IMR-90 (cell line): ENCODE data around the gene WASHC4. TPM values are rescaled to one million over a fixed set of nuclear protein-coding genes. Genes with fewer than 3 reads are reported as not detected.
A peak's percentile ranks its signal among the peaks of the same experiment; 100 is the strongest.

Source experiments
- ATAC-seq: fragments of 200-7000 bp; cut with Tn5 transposase; 2 replicates; pipeline ENCODE4 v1.9.1; 2020; ENCODE audit warnings: low read depth, mild to moderate bottlenecking, moderate library complexity
- BruUV-seq: library from RNA; stranded (reverse); fragments of 400-500 nt; replicated peaks from 2 replicates; lab custom pipeline; 2021; lab: Mats Ljungman, UMichigan
- CTCF ChIA-PET: fragments of 300-600 bp; formaldehyde crosslinking; extraction: SDS; loops from one replicate; lab custom pipeline; 2021; ENCODE audit warnings: antibody characterized with exemption; lab: Yijun Ruan, JAX
- POLR2A ChIA-PET: fragments of 300-600 bp; sonication (Branson Sonifier 250); formaldehyde crosslinking; loops from one replicate; lab custom pipeline; 2022; ENCODE audit warnings: antibody characterized with exemption; ENCODE audit not compliant: unreplicated experiment; lab: Charles Lee
- DNase-seq: peaks from one replicate; pipeline ENCODE4 v3.0.0; 2013
- H2AFZ ChIP-seq: replicated peaks from 2 replicates; pipeline ENCODE3; 2013; ENCODE audit warnings: low read length, mild to moderate bottlenecking; ENCODE audit not compliant: poor library complexity
- H2AK5ac ChIP-seq: 2 replicates; pipeline ENCODE4 v1.6.1; 2013; ENCODE audit warnings: low read depth, low read length, inconsistent platforms
- H2AK9ac ChIP-seq: replicated peaks from 2 replicates; pipeline ENCODE3; 2013; ENCODE audit warnings: mild to moderate bottlenecking, low read depth, low read length, moderate library complexity; ENCODE audit not compliant: poor library complexity
- H2BK120ac ChIP-seq: 2 replicates; pipeline ENCODE4 v1.6.1; 2013; ENCODE audit warnings: low read depth, low read length, inconsistent platforms
- H2BK15ac ChIP-seq: 3 replicates; pipeline ENCODE4 v1.6.1; 2013; ENCODE audit warnings: low read depth, low read length, inconsistent platforms
- H2BK20ac ChIP-seq: 2 replicates; pipeline ENCODE4 v1.6.1; 2013; ENCODE audit warnings: low read depth, mild to moderate bottlenecking, inconsistent platforms, low read length, moderate library complexity
- H2BK5ac ChIP-seq: 2 replicates; pipeline ENCODE4 v1.6.1; 2013; ENCODE audit warnings: mild to moderate bottlenecking, low read depth, low read length, inconsistent platforms; ENCODE audit not compliant: poor library complexity, severe bottlenecking
- H3K14ac ChIP-seq: replicated peaks from 2 replicates; pipeline ENCODE4 v1.6.1; 2013; ENCODE audit warnings: low read depth, low read length, inconsistent platforms
- H3K18ac ChIP-seq: 2 replicates; pipeline ENCODE4 v1.6.1; 2013; ENCODE audit warnings: low read depth, low read length, control low read depth
- H3K23ac ChIP-seq: 2 replicates; pipeline ENCODE4 v1.6.1; 2013; ENCODE audit warnings: low read depth, low read length, inconsistent platforms
- H3K27ac ChIP-seq: 2 replicates; pipeline ENCODE4 v1.5.1; 2013; ENCODE audit warnings: mild to moderate bottlenecking, control low read depth, low read length; ENCODE audit not compliant: insufficient read depth
- H3K27me3 ChIP-seq: 2 replicates; pipeline ENCODE4 v1.6.1; 2013; ENCODE audit warnings: low read length; ENCODE audit not compliant: control insufficient read depth, insufficient read depth
- H3K36me3 ChIP-seq: 2 replicates; pipeline ENCODE4 v1.6.1; 2013; ENCODE audit warnings: low read length, mixed read lengths; ENCODE audit not compliant: control insufficient read depth, insufficient read depth
- H3K4ac ChIP-seq: 2 replicates; pipeline ENCODE4 v1.6.1; 2013; ENCODE audit warnings: low read depth, low read length, inconsistent platforms
- H3K4me1 ChIP-seq: 2 replicates; pipeline ENCODE4 v1.6.1; 2013; ENCODE audit warnings: low read length, mixed read lengths; ENCODE audit not compliant: control insufficient read depth, insufficient read depth
- H3K4me2 ChIP-seq: 2 replicates; pipeline ENCODE4 v1.6.1; 2013; ENCODE audit warnings: low read depth, mild to moderate bottlenecking, control low read depth, low read length, moderate library complexity
- H3K4me3 ChIP-seq: 2 replicates; pipeline ENCODE4 v1.5.1; 2013; ENCODE audit warnings: low read depth, mild to moderate bottlenecking, control low read depth, low read length, moderate library complexity; ENCODE audit not compliant: insufficient read depth
- H3K56ac ChIP-seq: 2 replicates; pipeline ENCODE4 v1.6.1; 2013; ENCODE audit warnings: low read length, inconsistent platforms; ENCODE audit not compliant: insufficient read depth; ENCODE audit errors: extremely low read depth
- H3K79me1 ChIP-seq, 2 experiments: 2 replicates each; pipeline ENCODE4 v1.6.1; 2013; ENCODE audit warnings: low read length in 2 of 2, inconsistent platforms in 1 of 2, low read depth in 1 of 2
- H3K9ac ChIP-seq: 2 replicates; pipeline ENCODE4 v1.6.1; 2013; ENCODE audit warnings: low read depth, low read length, control low read depth
- H3K9me1 ChIP-seq: 2 replicates; pipeline ENCODE4 v1.6.1; 2013; ENCODE audit warnings: low read length, inconsistent platforms; ENCODE audit not compliant: insufficient read depth
- H3K9me3 ChIP-seq: 2 replicates; pipeline ENCODE4 v1.6.1; 2013; ENCODE audit warnings: low read length; ENCODE audit not compliant: control insufficient read depth, insufficient read depth
- H4K20me1 ChIP-seq: 2 replicates; pipeline ENCODE4 v1.6.1; 2013; ENCODE audit warnings: low read length, inconsistent platforms; ENCODE audit not compliant: insufficient read depth
- H4K5ac ChIP-seq: 2 replicates; pipeline ENCODE4 v1.6.1; 2013; ENCODE audit warnings: mild to moderate bottlenecking, low read depth, low read length, control low read depth
- H4K8ac ChIP-seq, 2 experiments: 2 replicates each; pipeline ENCODE4 v1.6.1; 2013; ENCODE audit warnings: low read depth in 2 of 2, low read length in 2 of 2, control low read depth in 1 of 2, inconsistent platforms in 1 of 2
- H4K91ac ChIP-seq: 2 replicates; pipeline ENCODE4 v1.6.1; 2013; ENCODE audit warnings: low read depth, low read length, inconsistent platforms; ENCODE audit not compliant: insufficient read depth
- BHLHE40 ChIP-seq: fragments of 150-350 bp; IDR thresholded peaks from 2 replicates; pipeline ENCODE4 v1.6.1; 2016; ENCODE audit warnings: mild to moderate bottlenecking, low read depth, low read length
- CEBPB ChIP-seq: IDR thresholded peaks from 2 replicates; pipeline ENCODE4 v1.6.1; 2012; ENCODE audit warnings: low read depth, low read length, improper control_type of control experiment
- CHD1 ChIP-seq: IDR thresholded peaks from 2 replicates; pipeline ENCODE4 v1.6.1; 2012; ENCODE audit warnings: low read depth, low read length, improper control_type of control experiment
- FOS ChIP-seq: fragments of 150-350 bp; IDR thresholded peaks from 2 replicates; pipeline ENCODE4 v1.6.1; 2016; ENCODE audit warnings: low read depth, low read length
- MAFK ChIP-seq: IDR thresholded peaks from 2 replicates; pipeline ENCODE4 v1.6.1; 2012; ENCODE audit warnings: low read depth, low read length, improper control_type of control experiment
- MXI1 ChIP-seq: IDR thresholded peaks from 2 replicates; pipeline ENCODE4 v1.6.1; 2012; ENCODE audit warnings: low read depth, mild to moderate bottlenecking, low read length, moderate library complexity, borderline replicate concordance
- SMC3 ChIP-seq: fragments of 150-350 bp; IDR thresholded peaks from 2 replicates; pipeline ENCODE4 v1.6.1; 2016; ENCODE audit warnings: low read depth, mild to moderate bottlenecking, antibody characterized with exemption, low read length, moderate library complexity
- WGBS, 2 experiments: methylation state at CpG; one replicate each; pipeline versions ENCODE4 v1.1.5 to v1.1.7; 2013; ENCODE audit warnings: missing lambda C conversion rate in 2 of 2; ENCODE audit not compliant: insufficient read length in 1 of 2; ENCODE audit errors: extremely low coverage in 2 of 2; 5-methylcytosine and 5-hydroxymethylcytosine counted together
- dilution Hi-C: fragments of 300-500 bp; cut with HindIII; formaldehyde crosslinking; loops from one replicate; pipeline ENCODE4 v1.14.3; 2018; ENCODE audit warnings: low sequenced_read_pairs; ENCODE audit not compliant: unreplicated experiment
- in situ Hi-C: fragments of 300-500 bp; cut with MboI; formaldehyde crosslinking; loops from 3 replicates; pipeline ENCODE4 v1.14.3; 2019; ENCODE audit warnings: low sequenced_read_pairs, inconsistent platforms, mixed read lengths
- intact Hi-C: fragments of 100-400 bp; cut with micrococcal nuclease; formaldehyde crosslinking; loops from 2 replicates; pipeline ENCODE4 v1.10.0; 2022
- polyA plus RNA-seq, 3 experiments: library from polyadenylated mRNA; depleted of rRNA; stranded (reverse); fragments of >200 nt; gene quantifications; 2 replicates each; pipeline ENCODE4 v1.2.3, GENCODE V29; 2012; ENCODE audit warnings: low replicate concordance in 1 of 3
- total RNA-seq: library from RNA; depleted of rRNA; stranded (reverse); fragments of >200 nt; gene quantifications from 2 replicates; pipeline ENCODE4 v1.2.3, GENCODE V29; 2012

WASHC4 gene
- total and polyA plus RNA-seq, 2 of the 4 experiments (the other 2 are of a cell fraction), result 16.4 to 47.0 TPM

GRCh38 chr12:105166736-105167135 lies 59.2 kb downstream of the WASHC4 start:
- H2BK120ac ChIP-seq, result no peak overlapping the region
- ChIA-PET POLR2A (no interaction called here), CTCF (no interaction called here)
- intact Hi-C loops (loop anchor here (5.0 kb wide), 1 partner anchor 216 kb away; no protein-coding TSS in a partner anchor), dilution Hi-C loops (no loop called here), in situ Hi-C loops (no loop called here)
- no peak overlapping the region for H3K56ac ChIP-seq
- H2AK9ac ChIP-seq, result no peak overlapping the region
- H4K20me1 ChIP-seq, result no peaks in the 10 kb centered on the region; the same call in 1 of the 2 replicates
- no peak overlapping the region for H4K91ac ChIP-seq
- no peak overlapping the region for H3K27ac ChIP-seq
- peaks cover 4% of the 10 kb centered on the region for H3K4me1 ChIP-seq
- no peak overlapping the region for H3K9ac ChIP-seq
- H3K27me3 ChIP-seq, result no peaks in the 10 kb centered on the region
- TF ChIP-seq MXI1, result no peak
- no peak for TF ChIP-seq SMC3
- no peak for TF ChIP-seq CHD1
- no peak for TF ChIP-seq FOS
- peak; percentile 86 for TF ChIP-seq CEBPB
- no peak for TF ChIP-seq BHLHE40
- TF ChIP-seq MAFK, result no peak
- H2BK5ac ChIP-seq, result peak overlapping the region; percentile 53
- H3K23ac ChIP-seq, result no peak overlapping the region
- H2AFZ ChIP-seq, result no peak overlapping the region
- H3K14ac ChIP-seq, result no peak overlapping the region
- ATAC-seq, result peak; percentile 41
- no TSS peak for BruUV-seq
- peak; percentile 54 for DNase-seq
- no peak overlapping the region for H2AK5ac ChIP-seq
- H4K5ac ChIP-seq, result no peak overlapping the region
- peaks cover 0 to 10% of the 10 kb centered on the region in 2 experiments; a peak in 1 of 4 replicates for H3K79me1 ChIP-seq
- peaks cover 26% of the 10 kb centered on the region for H3K36me3 ChIP-seq
- H3K9me1 ChIP-seq, result peaks cover 2% of the 10 kb centered on the region; the same call in 1 of the 2 replicates
- no peak overlapping the region for H4K8ac ChIP-seq
- WGBS, 2 experiments, result 40% methylated on average over 1 of the region's 1 CpG; no CpG with 5 or more reads in 1 of the 2 experiments
- no peak overlapping the region for H3K4me3 ChIP-seq
- H3K4me2 ChIP-seq, result no peak overlapping the region
- H3K4ac ChIP-seq, result no peak overlapping the region
- no peak overlapping the region for H3K18ac ChIP-seq
- H2BK15ac ChIP-seq, result no peak overlapping the region
- H3K9me3 ChIP-seq, result no peaks in the 10 kb centered on the region
- H2BK20ac ChIP-seq, result no peak overlapping the region
